Esophagus muscularis mucosa (tissue), 3 donors: Measurements from ENCODE around the gene NR2C2AP.

Experiments used
- CTCF ChIP-seq, 3 experiments: fragments of 200-600 bp in 2 of 3; fragments of 450-650 bp in 1 of 3; sonication (generic) in 2 of 3; IDR thresholded peaks; one replicate each; pipeline ENCODE4 v1.5.1; 2017 to 2019; ENCODE audit warnings: antibody characterized with exemption in 3 of 3, mild to moderate bottlenecking in 2 of 3, moderate library complexity in 1 of 3
- POLR2A ChIP-seq: fragments of 450-650 bp; IDR thresholded peaks from one replicate; pipeline ENCODE4 v1.6.1; 2017; ENCODE audit warnings: antibody characterized with exemption, moderate library complexity, mild to moderate bottlenecking, low read depth
- POLR2AphosphoS5 ChIP-seq, 2 donors: sonication (generic); formaldehyde crosslinking; IDR thresholded peaks; one replicate each; pipeline ENCODE4 v1.6.1; 2017; ENCODE audit warnings: antibody characterized with exemption in 2 of 2

GRCh38 chr19:19213426-19214158 is 10.4 kb upstream of the NR2C2AP start:
- TF ChIP-seq CTCF (IDR thresholded peaks at IDR 0.05) (no peak), POLR2AphosphoS5 (IDR thresholded peaks at IDR 0.05) (no peak), POLR2A (no peak)
